ENCODE data around the gene NME3.
A peak's percentile ranks its signal among the peaks of the same experiment; 100 is the strongest.

NME3 gene

DNA sequence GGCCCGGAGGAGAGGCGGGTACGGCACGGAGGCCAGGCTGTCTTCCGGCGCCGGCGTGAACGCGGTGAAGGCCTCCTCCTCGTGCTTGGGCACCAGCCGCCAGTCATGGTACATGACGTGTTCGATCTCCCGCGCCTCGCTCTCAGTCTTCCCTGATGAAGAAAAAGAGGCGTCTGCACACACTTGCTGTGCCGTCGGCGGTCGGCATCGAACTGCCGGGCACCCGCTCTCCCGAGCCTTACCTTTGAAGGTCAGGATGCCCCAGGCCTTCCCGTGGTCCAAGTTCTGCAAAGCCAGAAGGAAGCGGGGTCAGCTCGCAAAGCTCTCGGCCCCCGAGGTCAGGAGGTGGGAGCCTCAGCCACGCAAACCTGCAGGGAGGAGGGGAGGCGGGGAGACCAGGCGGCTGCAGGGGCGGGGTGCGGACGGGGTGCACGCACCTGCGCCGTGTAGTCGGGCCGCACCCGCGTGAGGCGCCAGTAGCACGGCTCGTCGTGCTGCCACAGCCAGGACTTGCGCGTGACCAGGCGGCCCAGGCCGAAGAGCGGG, 1.1 kb upstream of the NME3 start, which contains the start of gene EME2:
TSS of gene EME2 (plus strand) at position 449 of the 546 bp plus-strand sequence. CDS start 418 bp downstream, outside the sequence.
- Mint-ChIP-seq H3K36me3 (peaks cover 35% of the 10 kb centered on the region in 2 donors), H3K27me3 (no peaks in the 10 kb centered on the region), H3K4me3 (peak within 1 kb of the TSS; percentile 91 to 99), H3K4me1 (peaks cover 21 to 50% of the 10 kb centered on the region in 2 donors), H3K9me3 (no peaks in the 10 kb centered on the region), H3K27ac (peak within 1 kb of the TSS; percentile 98)
- DNase-seq (peak; percentile 33), ATAC-seq (replicated peaks) (peak; percentile 12 to 21)

DNA sequence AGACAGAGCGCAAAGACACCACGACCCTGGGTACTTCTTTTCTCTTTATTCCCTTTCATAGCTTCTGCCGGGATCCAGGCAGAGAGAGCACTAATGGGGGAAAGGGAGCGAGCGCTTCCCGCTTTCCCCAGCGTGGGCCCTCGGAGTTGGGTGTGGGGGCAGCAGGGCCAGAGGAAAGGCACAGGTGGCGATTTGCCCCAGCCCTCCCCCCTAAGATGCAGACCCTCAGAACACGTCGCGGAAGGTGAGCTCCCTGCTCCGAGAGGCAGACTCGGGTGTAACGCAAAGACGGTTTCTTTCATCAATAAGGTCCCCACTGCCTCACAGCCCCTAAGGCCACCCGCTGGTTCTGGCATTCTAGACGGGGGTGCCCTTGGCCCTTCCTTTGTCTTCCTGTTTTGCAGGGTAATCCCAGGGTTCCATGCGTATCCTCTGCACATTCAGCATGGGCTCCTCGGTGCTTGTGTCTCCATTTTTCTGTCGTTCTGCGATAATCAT, 570 bp upstream of the NME3 start:
- DNase-seq = no peak
- no peak for ATAC-seq (replicated peaks)
- Mint-ChIP-seq H3K4me1 (peaks cover 21 to 50% of the 10 kb centered on the region in 2 donors), H3K9me3 (no peaks in the 10 kb centered on the region), H3K27me3 (no peaks in the 10 kb centered on the region), H3K36me3 (peaks cover 38 to 40% of the 10 kb centered on the region in 2 donors), H3K27ac (peak overlapping the region; percentile 98), H3K4me3 (peak overlapping the region; percentile 91 to 99)

DNA sequence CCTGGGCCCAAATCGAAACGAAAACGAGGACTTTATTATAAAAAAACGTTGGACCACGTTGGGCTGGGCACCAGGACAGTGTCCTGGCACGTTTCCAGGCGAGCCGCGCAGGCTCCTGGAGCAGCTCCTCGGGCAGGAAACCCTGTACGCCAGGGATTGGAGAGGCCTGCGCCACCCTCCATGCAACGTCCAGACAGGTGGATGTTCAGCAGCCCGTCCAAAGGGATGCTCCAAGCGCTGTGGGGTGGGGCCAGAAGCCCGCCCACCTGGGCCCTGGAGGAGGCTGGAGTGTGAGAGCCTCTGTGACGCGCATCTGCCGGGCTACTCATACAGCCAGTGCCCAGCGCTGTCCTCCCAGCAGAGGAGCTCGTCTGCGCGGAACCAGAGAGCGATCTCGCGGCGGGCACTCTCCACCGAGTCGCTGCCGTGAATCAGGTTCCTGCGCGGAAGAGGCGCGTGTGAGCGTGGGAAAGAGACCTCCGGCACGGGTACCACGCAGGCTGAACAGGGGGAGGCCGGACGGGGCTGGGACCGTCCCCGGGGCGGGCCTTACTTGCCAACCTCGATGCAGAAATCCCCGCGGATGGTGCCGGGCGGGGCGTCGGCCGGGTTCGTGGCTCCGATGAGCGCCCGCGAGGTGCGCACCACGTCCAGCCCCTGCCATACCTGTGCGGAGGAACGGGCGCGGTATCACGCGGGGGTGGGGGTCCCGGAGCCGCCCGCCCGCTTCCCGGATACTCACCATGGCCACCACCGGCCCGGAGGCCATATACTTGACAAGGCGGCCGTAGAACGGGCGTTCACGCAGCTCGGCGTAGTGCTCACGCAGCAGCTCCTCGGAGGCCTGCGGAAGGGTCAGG, 785 bp downstream of the NME3 start:
- Mint-ChIP-seq H3K4me1 (peaks cover 21 to 50% of the 10 kb centered on the region in 2 donors), H3K27me3 (no peaks in the 10 kb centered on the region), H3K9me3 (no peaks in the 10 kb centered on the region), H3K36me3 (peaks cover 36 to 41% of the 10 kb centered on the region in 2 donors), H3K27ac (peak overlapping the region; percentile 93), H3K4me3 (peak overlapping the region; percentile 91 to 99)
- peak; percentile 66 for DNase-seq
- peak; percentile 46 to 51 for ATAC-seq (replicated peaks)

DNA sequence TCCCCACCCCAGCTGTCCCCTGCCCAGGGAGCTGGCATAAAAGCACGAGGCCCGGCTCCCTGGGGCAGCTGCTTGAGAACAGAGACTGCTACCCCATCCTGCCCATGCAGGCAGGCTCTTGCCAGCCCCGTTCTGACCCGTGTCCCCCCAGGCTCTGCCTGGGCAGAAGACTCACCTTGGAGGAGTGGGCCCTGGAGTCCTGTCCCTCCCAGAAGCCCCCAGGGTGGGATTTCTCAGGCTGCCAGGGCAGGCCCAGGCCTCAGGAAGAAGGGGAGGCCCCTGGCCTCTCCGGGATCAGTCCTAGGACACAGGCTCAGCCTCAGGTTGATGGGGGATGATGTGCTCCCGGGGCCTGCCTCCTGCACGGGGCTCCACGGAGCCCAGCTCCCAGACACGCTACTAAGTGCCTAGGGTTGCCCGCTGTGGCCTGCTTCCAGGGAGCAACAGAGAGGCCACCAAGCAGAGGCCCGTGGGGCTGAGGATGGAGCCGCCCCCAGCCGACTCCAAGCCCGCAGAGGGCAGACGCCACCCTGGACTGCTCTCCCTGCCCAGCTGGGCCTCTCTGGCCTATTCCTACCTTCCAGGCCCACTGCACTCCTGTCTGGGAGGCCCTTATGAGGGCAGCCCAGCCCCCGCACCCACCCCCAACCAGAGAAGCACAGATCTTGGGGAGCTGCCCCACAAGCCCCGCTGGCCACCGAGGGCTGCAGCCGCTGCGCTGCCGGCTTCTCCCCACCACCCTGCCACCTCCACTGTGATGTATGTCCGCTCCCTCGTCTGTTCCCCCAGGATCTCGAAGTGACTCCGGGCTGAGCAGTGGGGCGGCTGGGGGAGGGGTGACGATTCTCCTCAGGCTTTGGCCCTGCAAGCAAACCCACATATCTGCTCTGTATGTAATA, 1.7 kb downstream of the NME3 start:
- ATAC-seq (replicated peaks) (no peak), DNase-seq (no peak)
- Mint-ChIP-seq H3K9me3 (no peaks in the 10 kb centered on the region), H3K36me3 (peaks cover 38 to 44% of the 10 kb centered on the region in 2 donors), H3K4me1 (peaks cover 21 to 45% of the 10 kb centered on the region in 2 donors), H3K27ac (peak overlapping the region; percentile 93), H3K4me3 (peak overlapping the region; percentile 91 to 99), H3K27me3 (no peaks in the 10 kb centered on the region)

DNA sequence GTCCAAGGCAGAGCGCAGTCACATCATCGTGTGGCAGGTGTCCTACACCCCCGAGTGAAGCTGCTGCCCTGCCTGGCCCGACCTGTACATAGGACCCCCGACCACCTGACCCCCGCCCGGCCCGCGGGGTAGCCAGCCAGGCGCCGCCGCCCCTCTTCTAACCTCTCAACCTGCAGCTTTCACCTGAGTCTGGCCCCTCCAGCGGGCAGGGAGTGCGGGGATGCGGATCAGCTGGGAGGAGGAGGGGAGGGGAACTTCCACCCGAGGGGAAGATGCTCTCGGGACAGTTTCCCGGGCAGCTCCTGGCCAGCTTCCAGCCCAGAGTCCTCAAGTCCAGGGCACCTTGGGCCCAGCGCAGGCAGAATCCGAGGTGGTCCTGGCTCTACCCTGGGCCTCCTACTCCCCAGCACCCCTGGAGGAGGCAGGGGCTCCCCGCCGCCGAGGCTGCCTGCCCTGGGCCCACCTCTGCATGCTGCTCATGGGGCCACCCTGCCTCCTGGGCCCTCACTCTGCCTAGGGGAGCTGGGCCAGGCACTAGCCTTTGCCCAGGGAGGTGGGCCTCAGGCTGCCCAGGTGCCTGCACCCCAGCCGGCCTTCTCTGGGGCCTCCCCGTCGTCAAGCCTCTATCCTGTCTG, 2.5 kb downstream of the NME3 start:
- peaks cover 38 to 44% of the 10 kb centered on the region in 2 donors for H3K36me3 Mint-ChIP-seq
- DNase-seq = no peak
- peaks cover 20 to 38% of the 10 kb centered on the region in 2 donors for H3K4me1 Mint-ChIP-seq
- no peaks in the 10 kb centered on the region for H3K27me3 Mint-ChIP-seq
- H3K9me3 Mint-ChIP-seq = no peaks in the 10 kb centered on the region
- H3K4me3 Mint-ChIP-seq = peak overlapping the region in 1 of 2 donors; percentile 25
- no peak for ATAC-seq (replicated peaks)
- peak overlapping the region; percentile 80 for H3K27ac Mint-ChIP-seq

DNA sequence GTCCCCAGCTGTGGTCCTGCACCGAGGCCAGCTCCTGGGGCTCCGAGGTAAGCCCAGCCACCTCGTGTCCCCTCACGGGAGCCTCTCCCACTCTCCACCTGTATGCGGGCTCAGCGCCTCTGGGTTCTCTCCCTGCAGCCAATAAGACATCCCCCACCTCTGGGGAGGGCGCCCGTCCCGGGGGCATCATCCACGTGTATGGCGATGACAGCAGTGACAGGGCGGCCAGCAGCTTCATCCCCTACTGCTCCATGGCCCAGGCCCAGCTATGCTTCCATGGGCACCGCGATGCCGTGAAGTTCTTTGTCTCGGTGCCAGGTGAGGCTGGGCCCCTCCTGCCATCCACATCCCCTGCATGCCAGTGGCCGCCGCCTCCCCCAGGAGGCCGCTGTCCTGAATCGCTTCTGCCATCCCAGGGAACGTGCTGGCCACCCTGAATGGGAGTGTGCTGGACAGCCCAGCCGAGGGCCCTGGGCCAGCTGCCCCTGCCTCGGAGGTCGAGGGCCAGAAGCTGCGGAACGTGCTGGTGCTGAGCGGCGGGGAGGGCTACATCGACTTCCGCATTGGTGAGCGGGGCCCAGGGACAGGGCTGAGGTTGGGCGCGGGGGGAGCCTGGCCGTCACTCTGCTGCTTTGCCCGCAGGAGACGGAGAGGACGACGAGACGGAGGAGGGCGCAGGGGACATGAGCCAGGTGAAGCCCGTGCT, 3.1 kb downstream of the NME3 start:
- DNase-seq = no peak
- Mint-ChIP-seq H3K36me3 (peaks cover 38 to 44% of the 10 kb centered on the region in 2 donors), H3K4me3 (peak overlapping the region in 1 of 2 donors; percentile 8)

DNA sequence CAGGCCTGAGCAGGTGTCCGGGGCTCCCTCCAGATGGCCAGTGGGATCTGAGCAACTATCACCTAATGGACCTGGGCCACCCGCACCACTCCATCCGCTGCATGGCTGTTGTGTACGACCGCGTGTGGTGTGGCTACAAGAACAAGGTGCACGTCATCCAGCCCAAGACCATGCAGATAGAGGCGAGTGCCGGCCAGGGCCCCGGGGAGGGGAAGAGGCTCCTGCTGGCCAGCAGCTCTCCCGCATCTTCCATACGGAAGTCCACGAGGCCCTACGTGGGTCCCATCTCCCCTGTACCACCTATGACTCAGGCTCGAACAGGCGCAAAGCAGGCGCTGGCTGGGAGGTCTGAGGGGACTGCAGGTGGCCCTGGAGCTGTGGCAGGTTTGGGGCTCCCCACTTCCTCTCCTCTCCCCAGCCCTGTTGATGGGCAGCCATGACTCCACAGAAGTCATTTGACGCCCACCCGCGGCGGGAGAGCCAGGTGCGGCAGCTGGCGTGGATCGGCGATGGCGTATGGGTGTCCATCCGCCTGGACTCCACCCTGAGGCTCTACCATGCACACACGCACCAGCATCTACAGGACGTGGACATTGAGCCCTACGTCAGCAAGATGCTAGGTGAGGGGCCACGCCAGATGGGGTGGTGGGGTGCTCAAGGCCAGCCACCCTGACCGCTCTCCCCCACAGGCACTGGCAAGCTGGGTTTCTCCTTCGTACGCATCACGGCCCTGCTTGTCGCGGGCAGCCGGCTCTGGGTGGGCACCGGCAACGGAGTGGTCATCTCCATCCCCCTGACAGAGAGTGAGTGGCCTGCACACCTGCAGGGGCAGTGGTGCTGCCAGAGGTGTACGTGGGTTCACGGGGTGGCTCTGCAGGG, 4.0 kb downstream of the NME3 start:
- DNase-seq (no peak), ATAC-seq (replicated peaks) (no peak)
- peak overlapping the region; percentile 59 for H3K27ac Mint-ChIP-seq
- H3K9me3 Mint-ChIP-seq = no peaks in the 10 kb centered on the region
- no peaks in the 10 kb centered on the region for H3K27me3 Mint-ChIP-seq
- peaks cover 41 to 48% of the 10 kb centered on the region in 2 donors for H3K36me3 Mint-ChIP-seq
- peaks cover 17 to 35% of the 10 kb centered on the region in 2 donors for H3K4me1 Mint-ChIP-seq
- H3K4me3 Mint-ChIP-seq = peak overlapping the region in 1 of 2 donors; percentile 6

More for the DNA sequence above, 3.1 kb downstream of the NME3 start:
- H3K27ac Mint-ChIP-seq = peak overlapping the region; percentile 84
- no peaks in the 10 kb centered on the region for H3K9me3 Mint-ChIP-seq
- peaks cover 18 to 36% of the 10 kb centered on the region in 2 donors for H3K4me1 Mint-ChIP-seq
- no peak for ATAC-seq (replicated peaks)
- no peaks in the 10 kb centered on the region for H3K27me3 Mint-ChIP-seq

DNA sequence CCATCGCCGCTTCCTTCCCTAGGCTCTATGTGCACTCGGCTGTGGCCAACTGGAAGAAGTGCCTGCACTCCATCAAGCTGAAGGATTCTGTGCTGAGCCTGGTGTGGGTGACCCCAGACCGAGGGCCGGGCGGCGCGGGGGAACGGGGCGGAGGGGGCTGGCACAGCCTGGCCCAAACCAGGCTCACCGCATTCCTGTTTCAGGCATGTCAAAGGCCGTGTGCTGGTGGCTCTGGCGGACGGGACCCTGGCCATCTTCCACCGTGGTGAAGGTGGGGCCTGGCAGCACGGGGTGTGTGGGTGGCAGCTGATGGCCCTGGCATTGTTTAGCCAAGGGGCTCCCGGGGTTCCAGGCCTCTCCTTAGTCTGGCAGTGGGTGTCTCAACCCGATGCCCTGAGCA, 4.6 kb downstream of the NME3 start:
- DNase-seq (no peak), ATAC-seq (replicated peaks) (no peak)
- Mint-ChIP-seq H3K4me1 (peaks cover 11 to 28% of the 10 kb centered on the region in 2 donors), H3K27ac (no peak overlapping the region), H3K4me3 (no peak overlapping the region), H3K27me3 (no peaks in the 10 kb centered on the region), H3K36me3 (peaks cover 41 to 48% of the 10 kb centered on the region in 2 donors), H3K9me3 (no peaks in the 10 kb centered on the region)

DNA sequence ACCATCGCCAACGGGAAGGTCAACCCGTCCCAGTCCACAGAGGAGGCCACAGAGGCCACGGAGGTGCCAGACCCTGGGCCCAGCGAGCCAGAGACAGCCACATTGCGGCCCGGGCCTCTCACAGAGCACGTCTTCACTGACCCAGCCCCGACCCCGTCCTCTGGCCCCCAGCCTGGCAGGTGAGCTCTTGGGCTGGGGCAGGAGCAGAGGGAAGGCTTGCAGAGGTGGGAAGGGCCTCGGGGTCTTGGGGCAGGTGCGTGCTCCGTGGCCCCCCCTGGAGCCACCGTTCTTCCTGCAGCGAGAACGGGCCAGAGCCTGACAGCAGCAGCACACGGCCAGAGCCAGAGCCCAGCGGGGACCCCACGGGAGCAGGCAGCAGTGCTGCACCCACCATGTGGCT, 5.1 kb downstream of the NME3 start:
- ATAC-seq (replicated peaks) = no peak
- H3K4me1 Mint-ChIP-seq = peaks cover 11 to 26% of the 10 kb centered on the region in 2 donors

DNA sequence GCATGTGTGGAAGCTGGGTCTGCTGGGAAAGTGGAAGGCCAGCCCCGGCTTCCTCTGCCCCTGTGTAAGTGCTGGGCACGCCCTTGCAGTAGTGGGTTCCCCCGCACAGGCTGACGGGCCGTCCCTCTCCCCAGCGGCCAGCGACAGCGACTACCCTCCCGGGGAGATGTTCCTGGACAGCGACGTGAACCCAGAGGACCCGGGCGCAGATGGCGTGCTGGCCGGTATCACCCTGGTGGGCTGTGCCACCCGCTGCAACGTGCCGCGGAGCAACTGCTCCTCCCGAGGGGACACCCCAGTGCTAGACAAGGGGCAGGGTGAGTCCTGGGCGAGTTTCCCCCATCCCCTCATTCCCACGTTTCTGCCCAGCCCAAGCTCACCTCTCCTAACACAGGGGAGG, 5.5 kb downstream of the NME3 start:
- ATAC-seq (replicated peaks) = no peak
- H3K4me3 Mint-ChIP-seq = no peak overlapping the region

More for the DNA sequence above, 5.1 kb downstream of the NME3 start:
- no peak for DNase-seq
- Mint-ChIP-seq H3K27ac (peak overlapping the region; percentile 56), H3K36me3 (peaks cover 44 to 52% of the 10 kb centered on the region in 2 donors), H3K9me3 (no peaks in the 10 kb centered on the region), H3K27me3 (no peaks in the 10 kb centered on the region), H3K4me3 (no peak overlapping the region)

DNA sequence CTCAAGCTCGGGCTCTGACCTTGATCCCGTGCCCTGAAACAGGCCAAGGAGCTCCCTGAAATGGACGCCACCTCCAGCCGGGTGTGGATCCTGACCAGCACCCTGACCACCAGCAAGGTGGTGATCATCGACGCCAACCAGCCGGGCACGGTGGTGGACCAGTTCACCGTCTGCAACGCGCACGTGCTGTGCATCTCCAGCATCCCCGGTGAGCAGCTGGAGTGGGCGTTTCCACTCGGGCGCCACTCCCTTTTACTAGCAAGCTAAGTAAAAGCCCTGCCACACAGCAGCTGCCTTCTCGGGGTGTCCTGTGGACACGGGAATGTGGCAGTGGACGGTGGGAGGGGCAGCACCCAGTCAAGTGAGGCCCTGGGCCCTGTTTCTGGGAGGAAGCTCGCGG, 6.4 kb downstream of the NME3 start:
- DNase-seq (no peak), ATAC-seq (replicated peaks) (no peak)
- H3K4me3 Mint-ChIP-seq = no peak overlapping the region
- no peaks in the 10 kb centered on the region for H3K27me3 Mint-ChIP-seq
- peaks cover 45 to 55% of the 10 kb centered on the region in 2 donors for H3K36me3 Mint-ChIP-seq
- H3K4me1 Mint-ChIP-seq = peaks cover 6 to 20% of the 10 kb centered on the region in 2 donors
- no peaks in the 10 kb centered on the region for H3K9me3 Mint-ChIP-seq
- peak overlapping the region; percentile 59 for H3K27ac Mint-ChIP-seq

More for the DNA sequence above, 5.5 kb downstream of the NME3 start:
- Mint-ChIP-seq H3K4me1 (peaks cover 11 to 26% of the 10 kb centered on the region in 2 donors), H3K27me3 (no peaks in the 10 kb centered on the region), H3K27ac (peak overlapping the region; percentile 56), H3K9me3 (no peaks in the 10 kb centered on the region), H3K36me3 (peaks cover 48 to 55% of the 10 kb centered on the region in 2 donors)
- DNase-seq = no peak
